Neuronal stem cell (in vitro differentiated cells): ENCODE results near the gene RNF144A.

Experiments
- DNase-seq: peaks from one replicate; pipeline ENCODE4 v3.0.0-alpha.2; 2013; ENCODE audit warnings: low spot score
- H2AFZ ChIP-seq: one replicate; pipeline ENCODE4 v1.6.1; 2013; ENCODE audit warnings: mild to moderate bottlenecking, low read length, inconsistent platforms
- H2AK5ac ChIP-seq: 2 replicates; pipeline ENCODE4 v1.6.1; 2013; ENCODE audit warnings: low read depth, mild to moderate bottlenecking, inconsistent platforms, low read length, moderate library complexity, mixed read lengths
- H2BK120ac ChIP-seq: 2 replicates; pipeline ENCODE4 v1.6.1; 2013; ENCODE audit warnings: low read depth, mild to moderate bottlenecking, inconsistent platforms, low read length, moderate library complexity, mixed read lengths
- H2BK12ac ChIP-seq: one replicate; pipeline ENCODE4 v1.6.1; 2013; ENCODE audit warnings: low read length, inconsistent platforms
- H2BK15ac ChIP-seq: 2 replicates; pipeline ENCODE4 v1.6.1; 2013; ENCODE audit warnings: mild to moderate bottlenecking, low read length, inconsistent platforms, mixed read lengths
- H2BK5ac ChIP-seq: one replicate; pipeline ENCODE4 v1.6.1; 2013; ENCODE audit warnings: inconsistent platforms, mild to moderate bottlenecking, low read length, moderate library complexity
- H3K14ac ChIP-seq: one replicate; pipeline ENCODE4 v1.6.1; 2013; ENCODE audit warnings: low read length, inconsistent platforms
- H3K18ac ChIP-seq: 2 replicates; pipeline ENCODE4 v1.6.1; 2013; ENCODE audit warnings: low read length, inconsistent platforms
- H3K23ac ChIP-seq: 2 replicates; pipeline ENCODE4 v1.6.1; 2013; ENCODE audit warnings: low read depth, mild to moderate bottlenecking, mixed read lengths, low read length, inconsistent platforms; ENCODE audit not compliant: poor library complexity
- H3K27ac ChIP-seq: replicated peaks from 3 replicates; pipeline ENCODE4 v1.5.1; 2013; ENCODE audit warnings: low read length, inconsistent platforms
- H3K27me3 ChIP-seq, 3 experiments: 2 replicates each; pipeline ENCODE4 v1.6.1; 2013; ENCODE audit warnings: low read length in 3 of 3, mild to moderate bottlenecking in 2 of 3, inconsistent platforms in 1 of 3, low read depth in 1 of 3, mixed read lengths in 1 of 3, moderate library complexity in 1 of 3; ENCODE audit not compliant: control insufficient read depth in 3 of 3, insufficient read depth in 3 of 3
- H3K36me3 ChIP-seq, 2 donors: replicated peaks in 1 of 2; 2 replicates each; pipeline ENCODE4 v1.6.1; 2013; ENCODE audit warnings: low read length in 2 of 2; ENCODE audit not compliant: control insufficient read depth in 2 of 2, insufficient read depth in 2 of 2
- H3K4ac ChIP-seq: 2 replicates; pipeline ENCODE4 v1.6.1; 2013; ENCODE audit warnings: inconsistent platforms, mild to moderate bottlenecking, low read length, moderate library complexity
- H3K4me1 ChIP-seq, 2 donors: 1 replicate in 1 of 2; 2 replicates in 1 of 2; pipeline ENCODE4 v1.6.1; 2013; ENCODE audit warnings: low read length in 2 of 2, low read depth in 1 of 2; ENCODE audit not compliant: control insufficient read depth in 2 of 2, insufficient read depth in 1 of 2
- H3K4me2 ChIP-seq: one replicate; pipeline ENCODE4 v1.6.1; 2013; ENCODE audit warnings: mild to moderate bottlenecking, low read length, inconsistent platforms; ENCODE audit not compliant: insufficient read depth, poor library complexity, severe bottlenecking
- H3K4me3 ChIP-seq, 2 donors: 2 replicates each; pipeline ENCODE4 v1.5.1; 2013; ENCODE audit warnings: low read length in 2 of 2, mild to moderate bottlenecking in 2 of 2, inconsistent platforms in 1 of 2, moderate library complexity in 1 of 2
- H3K79me1 ChIP-seq: one replicate; pipeline ENCODE4 v1.6.1; 2013; ENCODE audit warnings: low read depth, mild to moderate bottlenecking, inconsistent platforms, low read length, moderate library complexity
- H3K9ac ChIP-seq: one replicate; pipeline ENCODE4 v1.6.1; 2013; ENCODE audit warnings: mild to moderate bottlenecking, low read depth, low read length, inconsistent platforms; ENCODE audit not compliant: poor library complexity
- H3K9me3 ChIP-seq, 2 donors: replicated peaks in 1 of 2; 2 replicates each; pipeline versions ENCODE3 to v1.6.1; 2013; ENCODE audit warnings: low read length in 2 of 2, mild to moderate bottlenecking in 2 of 2, inconsistent platforms in 1 of 2, low read depth in 1 of 2, mixed read lengths in 1 of 2, moderate library complexity in 1 of 2; ENCODE audit not compliant: control insufficient read depth in 2 of 2, insufficient read depth in 1 of 2
- H4K8ac ChIP-seq: one replicate; pipeline ENCODE4 v1.6.1; 2013; ENCODE audit warnings: low read depth, mild to moderate bottlenecking, inconsistent platforms, low read length, moderate library complexity
- H4K91ac ChIP-seq: one replicate; pipeline ENCODE4 v1.6.1; 2013; ENCODE audit warnings: low read length, low read depth, mild to moderate bottlenecking, inconsistent platforms; ENCODE audit not compliant: poor library complexity
- WGBS, 2 donors: extraction: QIAGEN DNeasy Blood & Tissue Kit; methylation state at CpG; one replicate each; pipeline ENCODE4 v1.1.7; 2013; ENCODE audit warnings: missing lambda C conversion rate in 2 of 2, mixed read lengths in 1 of 2; ENCODE audit not compliant: insufficient read length in 2 of 2, insufficient replicate concordance in 1 of 2; ENCODE audit errors: extremely low coverage in 2 of 2; 5-methylcytosine and 5-hydroxymethylcytosine counted together

The RNF144A gene

GRCh38 chr2:6946722-6947121 is 29.5 kb downstream of the RNF144A start:
- no peak overlapping the region for H4K91ac ChIP-seq
- H2AFZ ChIP-seq, result no peak overlapping the region
- no peak overlapping the region for H2BK120ac ChIP-seq
- WGBS, 2 donors, result no CpG with 5 or more reads among the region's 2 CpGs
- no peak overlapping the region for H4K8ac ChIP-seq
- H3K27ac ChIP-seq, result no peak overlapping the region
- no peak overlapping the region for H3K4me3 ChIP-seq
- no peak overlapping the region for H3K9ac ChIP-seq
- no peak overlapping the region for H3K4ac ChIP-seq
- H3K79me1 ChIP-seq, result no peaks in the 10 kb centered on the region
- peaks cover 0 to 3% of the 10 kb centered on the region in 2 donors for H3K9me3 ChIP-seq
- no peak overlapping the region for H2BK5ac ChIP-seq
- H3K14ac ChIP-seq, result no peak overlapping the region
- H3K4me2 ChIP-seq, result no peak overlapping the region
- H3K4me1 ChIP-seq, result no peaks in the 10 kb centered on the region
- H3K27me3 ChIP-seq, result no peaks in the 10 kb centered on the region
- H2AK5ac ChIP-seq, result no peak overlapping the region
- H2BK15ac ChIP-seq, result no peak overlapping the region
- H3K18ac ChIP-seq, result no peak overlapping the region
- no peak for DNase-seq
- no peak overlapping the region for H3K23ac ChIP-seq
- peaks cover 18 to 61% of the 10 kb centered on the region in 2 donors for H3K36me3 ChIP-seq
- no peak overlapping the region for H2BK12ac ChIP-seq

GRCh38 chr2:6947929-6948676 is 30.9 kb downstream of the RNF144A start:
- Histone ChIP-seq H3K36me3 (peaks cover 10 to 47% of the 10 kb centered on the region in 2 donors), H2BK15ac (no peak overlapping the region), H3K14ac (no peak overlapping the region), H3K9ac (no peak overlapping the region), H2BK120ac (no peak overlapping the region), H2BK12ac (no peak overlapping the region), H2AK5ac (no peak overlapping the region), H3K27ac (no peak overlapping the region), H3K4me1 (no peaks in the 10 kb centered on the region), H3K4me3 (no peak overlapping the region), H3K4me2 (no peak overlapping the region), H2AFZ (no peak overlapping the region), H3K4ac (no peak overlapping the region), H3K23ac (no peak overlapping the region), H3K9me3 (peaks cover 0 to 3% of the 10 kb centered on the region in 2 donors), H2BK5ac (no peak overlapping the region), H4K91ac (no peak overlapping the region), H3K79me1 (no peaks in the 10 kb centered on the region), H4K8ac (no peak overlapping the region), H3K18ac (no peak overlapping the region), H3K27me3 (no peaks in the 10 kb centered on the region)
- DNase-seq, result no peak
- WGBS, 2 donors, result no CpG with 5 or more reads among the region's 6 CpGs

- Histone ChIP-seq H4K8ac (no peak overlapping the region), H2BK120ac (no peak overlapping the region), H3K23ac (no peak overlapping the region), H3K4me3 (no peak overlapping the region), H3K36me3 (peaks cover 5 to 40% of the 10 kb centered on the region in 2 donors), H3K9ac (no peak overlapping the region), H3K27me3 (no peaks in the 10 kb centered on the region), H2AK5ac (no peak overlapping the region), H3K79me1 (no peaks in the 10 kb centered on the region), H4K91ac (no peak overlapping the region), H2BK12ac (no peak overlapping the region), H3K9me3 (peaks cover 0 to 3% of the 10 kb centered on the region in 2 donors), H3K27ac (no peak overlapping the region), H2BK5ac (no peak overlapping the region), H2AFZ (no peak overlapping the region), H3K4me2 (no peak overlapping the region), H3K14ac (no peak overlapping the region), H3K18ac (no peak overlapping the region), H3K4me1 (no peaks in the 10 kb centered on the region), H3K4ac (no peak overlapping the region), H2BK15ac (no peak overlapping the region)
- no CpG with 5 or more reads among the region's 6 CpGs for WGBS, 2 donors
- DNase-seq, result no peak
Observed at GRCh38 chr2:6948677-6949351, 31.6 kb downstream of the RNF144A start.

GRCh38 chr2:6951046-6951445 is 33.8 kb downstream of the RNF144A start:
- no peak overlapping the region for H3K18ac ChIP-seq
- no peak overlapping the region for H2BK120ac ChIP-seq
- H3K4ac ChIP-seq, result no peak overlapping the region
- no peak overlapping the region for H2BK15ac ChIP-seq
- WGBS, 2 donors, result no CpG with 5 or more reads among the region's 1 CpG
- no peak overlapping the region for H3K27ac ChIP-seq
- H4K91ac ChIP-seq, result no peak overlapping the region
- H2AFZ ChIP-seq, result no peak overlapping the region
- no peak overlapping the region for H3K4me2 ChIP-seq
- H3K23ac ChIP-seq, result no peak overlapping the region
- peaks cover 0 to 3% of the 10 kb centered on the region in 2 donors for H3K9me3 ChIP-seq
- no peak overlapping the region for H2AK5ac ChIP-seq
- H3K4me3 ChIP-seq, result no peak overlapping the region
- no peak overlapping the region for H2BK5ac ChIP-seq
- no peak overlapping the region for H4K8ac ChIP-seq
- H3K14ac ChIP-seq, result no peak overlapping the region
- H3K9ac ChIP-seq, result no peak overlapping the region
- H3K4me1 ChIP-seq, result peaks cover 0 to 3% of the 10 kb centered on the region in 2 donors
- H3K79me1 ChIP-seq, result no peaks in the 10 kb centered on the region
- no peak for DNase-seq
- no peak overlapping the region for H2BK12ac ChIP-seq
- H3K27me3 ChIP-seq, result no peaks in the 10 kb centered on the region
- peaks cover 0 to 26% of the 10 kb centered on the region in 2 donors for H3K36me3 ChIP-seq
